Hematopoietic multipotent progenitor cell treated with erythropoietin and hydrocortisone succinate and interleukin-3 and kit ligand, for 8 days (in vitro differentiated cells): ENCODE measurements around the gene SLC39A7.
"Not testable (repeated sequence)": the region's sequence is repeated elsewhere in the genome, so short reads cannot be mapped to it uniquely, and the experiment has no call there.

Experiments
- DNase-seq: peaks from one replicate; pipeline ENCODE4 v3.0.0-alpha.2; 2015

The SLC39A7 gene

GRCh38 chr6:33206027-33206863, 5.6 kb downstream of the SLC39A7 start:
- no peak for DNase-seq

DNA sequence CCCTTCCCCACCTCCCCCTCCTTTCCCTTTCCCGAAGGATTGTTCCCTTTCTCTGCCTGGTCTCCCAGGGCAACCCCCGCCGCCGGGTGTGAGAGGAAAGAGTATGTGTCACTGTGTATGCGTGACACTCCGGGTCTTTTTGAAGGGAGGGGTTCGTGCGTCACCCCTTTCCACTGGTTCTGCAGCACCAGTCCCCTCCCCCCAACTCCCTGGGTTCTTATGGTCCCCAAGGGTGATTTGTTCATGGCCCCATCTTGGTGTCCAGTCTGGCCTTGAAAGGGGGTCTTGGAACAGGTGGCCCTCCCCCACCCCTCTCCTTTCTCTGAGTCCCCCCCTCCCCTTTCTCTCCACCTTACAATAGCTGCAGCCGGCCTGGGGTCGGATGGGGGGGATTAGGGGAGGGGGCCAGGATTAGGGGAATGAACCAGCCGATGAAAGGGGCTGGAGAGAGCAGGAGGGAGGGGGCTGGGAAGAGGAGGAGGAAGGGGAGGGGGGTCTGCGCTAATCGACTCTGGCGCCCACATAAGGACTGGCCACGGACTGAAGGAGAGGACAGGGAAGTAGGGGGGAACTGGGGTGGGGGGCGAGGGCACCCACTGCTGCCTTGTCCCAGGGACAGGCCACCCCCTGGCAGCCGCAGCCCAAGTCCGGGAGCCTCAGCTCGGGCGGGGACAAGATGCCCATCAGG, 6.3 kb downstream of the SLC39A7 start:
- DNase-seq: no peak

- peak; percentile 35 for DNase-seq
Measured at GRCh38 chr6:33207552-33208090, 7.0 kb downstream of the SLC39A7 start.

DNA sequence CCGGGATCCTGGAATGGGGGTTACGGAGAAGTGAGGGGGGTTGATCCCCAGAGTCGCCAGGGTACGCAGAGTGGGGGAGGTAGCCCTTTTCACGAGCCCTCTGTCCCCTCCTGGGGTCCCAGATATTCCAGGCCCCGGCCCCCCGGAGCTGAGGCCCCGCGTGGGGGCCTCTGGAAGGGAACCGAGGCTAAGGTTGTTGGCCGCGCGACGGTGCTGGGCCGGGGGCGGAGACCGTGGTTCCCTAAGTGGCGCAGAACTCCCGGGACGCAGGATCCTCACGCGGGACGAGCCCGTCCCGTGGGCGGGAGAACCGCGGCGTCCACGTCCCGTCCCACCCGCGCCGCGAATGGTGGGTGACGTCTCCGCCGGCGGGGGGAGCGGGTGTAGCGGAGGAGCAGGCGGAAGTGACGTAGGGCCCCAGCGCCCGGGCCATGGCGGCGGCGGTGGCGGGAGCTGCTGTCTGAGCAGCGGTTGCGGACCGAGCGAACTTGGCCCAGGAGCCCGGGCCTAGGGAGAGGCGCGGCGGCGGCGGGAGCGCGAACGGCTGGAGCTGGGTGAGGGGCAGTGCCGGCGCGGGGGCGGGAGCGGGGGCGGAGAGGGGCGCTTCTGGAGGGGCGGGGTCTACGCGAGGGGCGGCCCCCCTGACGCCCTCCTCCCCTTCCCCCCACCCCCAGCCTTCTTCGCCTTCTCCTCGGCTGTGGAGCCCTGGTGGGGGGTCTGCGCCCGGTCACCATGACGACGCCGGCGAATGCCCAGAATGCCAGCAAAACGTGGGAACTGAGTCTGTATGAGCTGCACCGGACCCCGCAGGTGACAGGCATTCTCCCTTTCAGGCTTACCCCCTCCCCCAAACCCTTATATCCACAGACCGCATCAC, 7.7 kb downstream of the SLC39A7 start, which contains the start of gene RING1:
TSS of gene RING1 (plus strand) at position 410 of the 877 bp plus-strand sequence. CDS start at position 733, 323 bp downstream.
- peak; percentile 81 for DNase-seq

DNA sequence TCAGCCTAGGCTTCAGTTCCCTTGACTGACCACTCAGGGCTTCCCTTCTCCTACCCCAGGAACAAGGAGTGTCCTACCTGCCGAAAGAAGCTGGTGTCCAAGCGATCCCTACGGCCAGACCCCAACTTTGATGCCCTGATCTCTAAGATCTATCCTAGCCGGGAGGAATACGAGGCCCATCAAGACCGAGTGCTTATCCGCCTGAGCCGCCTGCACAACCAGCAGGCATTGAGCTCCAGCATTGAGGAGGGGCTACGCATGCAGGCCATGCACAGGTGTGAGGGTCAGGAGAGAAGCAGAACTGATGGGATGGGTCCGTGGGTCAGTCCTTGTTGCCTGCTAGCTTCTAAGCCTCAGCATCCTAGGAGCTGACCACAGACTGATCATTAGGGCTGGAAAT, 9.2 kb downstream of the SLC39A7 start:
- no peak for DNase-seq

GRCh38 chr6:33211136-33211535, 10.5 kb downstream of the SLC39A7 start:
- DNase-seq: no peak

- no peak for DNase-seq
Measured at GRCh38 chr6:33211666-33212422, 11.2 kb downstream of the SLC39A7 start.

GRCh38 chr6:33212857-33213165, 12.1 kb downstream of the SLC39A7 start:
- no peak for DNase-seq

GRCh38 chr6:33213166-33213988, 12.7 kb downstream of the SLC39A7 start:
- DNase-seq: no peak

GRCh38 chr6:33213989-33214335, 13.3 kb downstream of the SLC39A7 start:
- DNase-seq: no peak

GRCh38 chr6:33215271-33216116, 14.8 kb downstream of the SLC39A7 start:
- DNase-seq: no peak

GRCh38 chr6:33216117-33216649, 15.5 kb downstream of the SLC39A7 start:
- DNase-seq: no peak

DNA sequence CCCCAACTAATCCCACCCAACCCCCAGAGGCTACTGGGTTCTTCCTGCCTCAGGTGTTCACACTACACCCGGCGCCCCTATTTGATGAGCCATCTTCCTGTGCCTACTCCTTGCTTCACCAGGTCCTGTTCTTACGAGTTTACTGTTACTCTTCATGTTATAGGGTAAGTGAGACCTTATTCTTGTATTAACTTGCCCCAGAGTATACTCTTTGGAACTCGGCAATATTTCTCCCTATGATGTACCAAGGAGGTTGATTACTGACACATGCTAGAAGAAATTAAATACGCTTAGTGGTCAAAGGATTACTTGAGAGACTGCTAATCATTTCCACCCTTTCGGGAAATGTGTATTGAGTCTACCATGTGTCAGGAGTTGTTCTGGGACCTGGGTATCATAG, 16.6 kb downstream of the SLC39A7 start:
- DNase-seq: no peak

DNA sequence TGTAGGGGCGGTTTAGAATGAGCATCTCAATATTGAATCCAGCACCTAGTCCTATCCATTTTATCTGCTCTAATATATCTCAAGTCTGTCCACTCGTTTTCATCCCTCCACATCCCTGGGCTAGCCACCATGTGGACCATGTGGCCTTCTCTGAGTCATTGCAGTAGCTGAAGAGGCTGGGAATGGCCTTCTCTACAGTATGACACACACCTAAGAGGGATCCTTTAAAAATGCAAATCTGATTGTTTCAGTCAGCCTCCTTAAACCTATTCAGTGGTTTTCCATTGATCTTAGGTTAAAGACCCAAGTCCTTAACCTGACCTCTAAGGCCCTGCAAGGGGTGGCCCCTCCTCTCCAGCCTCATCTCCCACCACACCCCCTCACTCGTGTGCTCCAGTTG, 17.0 kb downstream of the SLC39A7 start:
- no peak for DNase-seq

DNA sequence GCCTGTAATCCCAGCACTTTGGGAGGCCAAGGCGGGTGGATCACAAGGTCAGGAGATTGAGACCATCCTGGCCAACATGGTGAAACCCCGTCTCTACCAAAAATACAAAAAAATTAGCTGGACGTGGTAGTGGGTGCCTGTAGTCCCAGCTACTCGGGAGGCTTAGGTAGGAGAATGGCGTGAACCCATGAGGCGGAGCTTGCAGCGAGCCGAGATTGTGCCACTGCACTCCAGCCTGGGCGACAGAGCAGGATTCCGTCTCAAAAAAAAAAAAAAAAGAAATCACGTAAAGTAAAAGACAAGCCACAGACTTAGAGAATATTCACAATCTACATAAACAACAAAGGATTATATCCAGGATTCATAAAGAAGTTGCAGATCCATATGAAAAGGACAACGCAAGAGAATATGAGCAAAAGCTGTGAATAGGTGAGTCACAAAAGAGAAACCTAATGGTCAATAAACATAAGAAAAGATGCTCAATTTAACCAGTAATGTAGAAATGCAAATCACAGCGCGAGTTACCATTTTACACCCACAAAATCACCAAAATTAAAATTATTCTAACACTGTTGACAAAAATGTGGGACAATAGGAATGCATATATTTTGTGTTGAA, 25.9 kb downstream of the SLC39A7 start:
- DNase-seq: not testable (repeated sequence)

DNA sequence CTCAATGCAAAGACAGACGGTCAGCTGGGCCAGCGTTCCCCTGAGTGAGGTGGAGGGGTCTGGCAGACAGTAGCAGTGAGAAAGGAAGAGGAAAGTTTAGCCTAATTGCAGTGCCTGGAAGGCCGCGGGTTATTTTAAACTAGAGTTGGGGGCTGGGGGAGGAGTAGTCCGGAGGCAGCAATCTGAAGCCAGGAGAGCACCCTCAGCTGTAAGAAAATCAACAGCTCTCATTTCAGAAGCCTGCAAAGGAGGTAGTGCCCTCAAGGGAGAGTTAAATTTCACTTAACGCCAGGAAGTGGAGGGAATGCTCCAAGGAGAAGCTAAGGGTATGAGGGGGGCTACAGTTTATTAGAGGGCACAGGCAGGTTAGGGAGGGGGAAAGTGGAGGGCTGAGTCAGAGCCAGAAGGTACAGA, 34.6 kb downstream of the SLC39A7 start:
- no peak for DNase-seq

- peak; percentile 64 for DNase-seq
Measured at GRCh38 chr6:33236328-33236727, 35.7 kb downstream of the SLC39A7 start.

GRCh38 chr6:33236852-33237251, 36.2 kb downstream of the SLC39A7 start:
- DNase-seq: no peak

DNA sequence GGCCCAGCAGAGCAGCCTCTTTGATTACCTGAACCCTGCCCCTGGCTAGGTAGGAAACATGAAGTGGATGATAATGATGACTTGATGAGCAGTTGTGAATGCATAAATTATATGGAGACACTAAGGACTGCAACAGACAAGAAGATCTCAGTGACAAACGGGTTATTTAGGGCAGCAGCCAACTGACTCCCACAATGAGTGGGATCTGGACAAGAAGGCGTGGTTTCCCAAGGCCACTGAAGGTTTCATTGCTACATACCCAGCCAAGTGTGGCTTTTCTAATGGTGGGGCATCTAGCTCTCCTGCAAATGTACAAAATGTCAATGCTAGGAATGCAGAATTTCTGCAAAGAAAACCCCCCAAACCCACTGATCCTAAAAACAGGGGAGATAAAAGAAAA, 37.1 kb downstream of the SLC39A7 start:
- no peak for DNase-seq

- DNase-seq: no peak
Measured at GRCh38 chr6:33241968-33242367, 41.3 kb downstream of the SLC39A7 start.
